GM21717 (cell line): ENCODE measurements around the gene GSTM2.

ENCODE experiments used
- ATAC-seq: cut with Tn5 transposase; IDR thresholded peaks from one replicate; pipeline ENCODE4 v1.9.1; 2021; ENCODE audit warnings: mild to moderate bottlenecking, moderate library complexity; ENCODE audit not compliant: unreplicated experiment

The GSTM2 gene

DNA sequence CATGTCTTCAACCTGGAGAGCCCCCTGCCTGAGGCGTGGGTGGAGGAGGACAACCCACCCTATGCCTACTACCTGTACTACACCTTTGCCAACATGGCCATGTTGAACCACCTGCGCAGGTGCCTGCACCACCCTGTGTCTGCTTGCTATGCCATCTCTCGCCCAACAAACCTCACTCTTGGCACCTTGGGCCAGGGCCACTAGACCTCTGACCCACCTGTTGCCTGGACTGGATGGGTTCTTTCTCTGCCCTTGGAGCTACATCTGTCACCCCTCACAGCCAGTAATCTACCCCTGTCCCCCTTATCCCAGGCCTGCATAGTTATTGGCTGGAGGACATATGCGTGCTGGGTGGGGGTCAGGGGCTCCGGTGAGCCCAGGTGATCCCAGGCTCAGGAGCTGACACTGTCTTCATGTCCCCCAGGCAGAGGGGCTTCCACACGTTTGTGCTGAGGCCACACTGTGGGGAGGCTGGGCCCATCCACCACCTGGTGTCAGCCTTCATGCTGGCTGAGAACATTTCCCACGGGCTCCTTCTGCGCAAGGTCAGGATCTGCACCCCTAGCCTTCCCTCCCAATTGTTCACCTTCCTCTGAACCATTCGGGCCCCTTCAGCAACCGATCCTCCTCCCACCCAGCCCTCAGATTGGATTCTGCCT, 38.4 kb upstream of the GSTM2 start:
- ATAC-seq = no peak

DNA sequence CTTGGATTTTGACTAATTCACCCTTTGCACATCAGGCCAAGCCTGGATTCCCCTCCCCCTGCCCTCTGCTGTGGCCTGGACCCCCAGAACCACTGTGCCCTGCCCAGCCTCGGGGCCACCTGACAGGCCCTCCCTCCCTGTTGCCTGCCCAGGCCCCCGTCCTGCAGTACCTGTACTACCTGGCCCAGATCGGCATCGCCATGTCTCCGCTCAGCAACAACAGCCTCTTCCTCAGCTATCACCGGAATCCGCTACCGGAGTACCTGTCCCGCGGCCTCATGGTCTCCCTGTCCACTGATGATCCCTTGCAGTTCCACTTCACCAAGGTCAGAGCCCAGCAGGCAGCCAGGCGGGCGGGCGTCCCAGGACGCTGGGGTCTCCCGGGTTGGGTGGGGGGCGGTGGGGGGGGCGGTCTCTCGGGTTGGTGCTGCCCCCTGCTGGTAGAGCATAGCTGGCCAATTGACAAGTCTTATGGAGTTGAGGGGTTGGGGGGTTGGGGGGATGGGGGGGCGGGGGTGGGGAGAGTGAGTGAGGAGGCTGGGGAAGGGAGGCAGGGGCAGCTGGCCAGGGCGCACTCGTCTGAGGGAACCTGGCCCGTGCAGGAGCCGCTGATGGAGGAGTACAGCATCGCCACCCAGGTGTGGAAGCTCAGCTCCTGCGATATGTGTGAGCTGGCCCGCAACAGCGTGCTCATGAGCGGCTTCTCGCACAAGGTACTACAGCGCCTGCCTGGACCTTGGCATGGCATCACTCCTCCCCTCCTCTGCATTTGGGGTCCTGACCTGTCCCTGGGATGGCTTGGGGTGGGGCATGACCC, 37.6 kb upstream of the GSTM2 start:
- no peak for ATAC-seq

DNA sequence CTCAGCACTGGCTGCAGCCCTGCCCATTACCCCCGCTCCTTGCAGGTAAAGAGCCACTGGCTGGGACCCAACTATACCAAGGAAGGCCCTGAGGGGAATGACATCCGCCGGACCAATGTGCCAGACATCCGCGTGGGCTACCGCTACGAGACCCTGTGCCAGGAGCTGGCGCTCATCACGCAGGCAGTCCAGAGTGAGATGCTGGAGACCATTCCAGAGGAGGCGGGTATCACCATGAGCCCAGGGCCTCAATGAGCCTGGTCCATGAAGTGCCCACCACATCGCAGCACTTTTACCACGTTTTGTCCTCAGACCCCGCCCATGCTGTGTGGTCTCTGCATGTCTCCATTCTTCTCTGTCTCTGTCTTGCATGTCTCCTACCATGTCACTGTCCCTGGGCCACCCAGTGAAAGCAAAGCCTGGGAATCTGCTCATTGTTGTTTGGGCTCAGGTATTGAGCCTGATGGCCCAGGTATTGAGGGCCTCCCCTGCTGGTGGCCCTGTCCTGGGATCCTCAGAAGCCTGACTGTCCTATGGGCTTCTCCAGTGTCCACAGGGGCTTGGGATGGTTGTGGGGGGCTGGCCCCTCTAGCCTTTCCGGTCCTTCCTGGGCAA, 36.9 kb upstream of the GSTM2 start:
- no peak for ATAC-seq

DNA sequence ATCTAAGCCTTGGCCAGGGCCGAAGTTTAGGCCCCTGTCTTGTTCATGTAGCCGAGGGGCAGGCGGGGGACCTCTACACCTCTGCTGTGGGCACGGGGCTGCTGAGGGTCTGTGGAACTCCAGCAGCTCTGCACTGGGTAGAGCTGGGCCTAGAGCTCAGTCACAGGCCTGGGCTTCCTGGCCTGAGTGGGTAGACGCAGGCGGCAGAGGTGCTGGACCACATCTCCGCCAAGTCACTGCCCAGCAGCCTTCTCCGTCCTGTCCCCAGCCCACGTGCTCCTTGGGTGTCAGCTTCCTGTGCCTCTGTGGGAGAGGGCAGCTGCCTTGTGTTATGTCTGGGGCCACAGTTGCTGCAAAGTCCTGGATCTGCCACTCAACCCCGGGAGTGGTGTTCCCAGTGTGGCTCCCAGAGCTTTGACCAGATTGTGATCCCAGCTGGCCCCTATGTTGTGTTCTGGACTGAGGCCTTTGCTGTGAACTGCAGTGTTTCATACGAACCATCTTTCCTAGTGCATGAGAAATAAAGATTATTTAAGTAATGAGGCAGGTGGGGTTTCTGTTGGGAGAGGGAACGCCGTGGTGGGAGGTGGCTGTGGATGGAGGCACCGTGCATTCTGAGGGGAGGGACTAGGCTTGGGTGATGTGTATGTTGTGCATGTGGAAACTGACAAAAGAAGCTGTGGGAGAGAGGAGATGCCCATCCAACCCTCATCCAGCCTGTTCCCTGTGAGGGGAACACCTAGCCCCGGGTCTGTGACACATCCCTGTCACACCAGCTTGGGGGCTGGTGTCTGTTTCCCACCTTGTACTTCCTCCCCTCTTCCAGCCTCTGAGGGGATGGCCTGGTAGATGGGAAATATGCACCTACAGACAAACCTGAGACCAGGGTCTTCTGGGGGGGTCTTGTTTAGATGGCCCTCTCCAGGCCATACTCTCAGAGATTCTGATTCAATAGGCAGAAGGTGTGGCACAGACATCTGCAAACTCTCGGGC, 36.0 kb upstream of the GSTM2 start:
- ATAC-seq = no peak

DNA sequence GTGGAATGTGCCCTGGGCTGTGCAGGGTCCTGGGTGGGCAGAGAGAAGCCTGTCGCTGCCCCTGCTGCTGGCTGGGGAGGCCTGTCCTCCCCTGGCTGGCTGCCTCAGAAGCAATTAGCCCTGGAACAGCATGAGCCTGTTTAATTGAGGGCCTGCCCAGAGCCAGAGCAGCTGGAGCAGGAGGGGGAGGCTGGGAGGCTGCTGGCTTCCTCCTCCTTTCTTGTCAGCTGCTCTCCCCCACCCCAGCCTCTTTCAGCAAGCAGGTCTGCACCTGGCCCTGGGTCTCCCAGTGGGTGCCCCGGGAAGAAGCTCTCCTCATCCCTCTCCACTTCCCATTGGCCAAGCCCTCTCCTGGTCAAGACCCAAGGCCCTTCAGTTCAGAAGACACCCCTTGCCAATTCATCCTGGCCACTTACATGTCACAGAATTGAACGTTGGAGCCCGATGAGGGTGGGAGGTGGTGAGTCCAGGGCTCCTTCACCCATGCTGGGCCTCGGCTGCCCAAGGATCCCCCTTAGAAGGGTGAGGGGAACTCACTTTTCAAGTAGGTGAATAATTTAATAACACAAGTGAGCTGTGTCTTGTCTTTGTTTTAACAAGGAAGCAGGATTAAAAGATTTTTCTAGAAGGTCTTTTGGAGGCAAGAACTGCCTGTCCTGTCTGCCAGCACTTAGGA, 35.0 kb upstream of the GSTM2 start:
- ATAC-seq = no peak

DNA sequence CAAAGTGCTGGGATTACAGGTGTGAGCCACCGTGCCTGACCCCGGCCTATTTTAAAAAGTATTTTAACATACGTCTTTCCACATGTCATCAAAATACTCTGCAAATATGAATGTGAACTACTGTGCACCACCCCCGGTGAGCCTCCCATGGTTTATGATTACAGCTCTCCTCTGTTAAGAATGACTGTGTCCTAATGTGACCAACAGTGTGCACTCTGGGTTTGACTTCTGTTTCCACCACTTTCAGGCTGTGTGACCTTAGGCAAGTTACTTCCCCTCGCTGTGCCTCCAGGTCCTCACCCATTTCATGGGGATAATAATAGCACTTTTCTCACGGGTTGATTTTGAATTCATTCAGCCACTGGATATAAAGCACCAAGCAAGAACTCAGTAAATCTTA, 33.6 kb upstream of the GSTM2 start:
- ATAC-seq = no peak

DNA sequence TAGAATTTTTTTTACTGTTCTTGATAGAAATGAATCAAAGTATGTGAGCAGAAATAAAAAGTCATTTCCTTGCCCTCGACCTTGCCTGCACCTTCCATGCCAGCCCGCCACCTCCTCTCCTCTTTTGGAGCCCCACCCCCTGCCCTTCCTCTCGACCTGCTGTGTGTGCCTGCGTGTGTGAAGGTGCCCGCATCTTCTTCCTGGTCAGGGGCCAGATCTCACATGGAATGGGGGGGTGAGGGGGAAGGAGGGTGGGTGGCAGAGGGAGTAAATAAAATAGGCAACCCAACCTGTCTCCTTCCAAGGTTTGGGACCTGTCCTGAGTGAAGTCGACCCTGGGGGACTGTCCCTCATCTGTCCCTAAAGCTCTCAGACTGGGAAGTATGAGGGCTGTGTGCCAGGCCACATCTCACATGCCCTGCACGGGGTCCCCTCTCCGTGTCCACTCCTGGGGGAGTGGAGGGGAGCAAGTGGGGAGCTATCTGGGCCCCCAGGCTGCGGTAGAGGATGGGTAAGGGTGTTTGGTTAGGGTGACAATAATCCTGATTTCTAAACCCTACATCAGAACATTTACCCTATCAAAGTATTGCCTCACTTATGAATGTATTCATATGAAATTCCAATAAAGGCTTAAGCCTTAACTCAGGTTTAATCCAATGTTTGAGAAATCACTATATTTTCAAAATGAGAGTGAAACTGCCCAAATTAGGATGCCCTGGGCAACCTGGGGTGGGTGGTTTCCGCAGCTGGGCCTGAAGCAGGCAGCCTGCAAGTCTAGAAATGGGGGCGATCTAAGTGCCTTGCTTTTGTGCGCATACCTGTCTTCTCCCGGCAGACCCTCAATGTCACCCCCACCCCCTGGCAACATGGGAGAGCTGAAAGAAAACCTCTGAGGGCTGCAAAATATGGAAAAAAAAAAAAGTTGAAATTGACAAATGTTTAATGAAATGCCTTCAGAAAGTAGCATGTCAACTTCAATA, 32.8 kb upstream of the GSTM2 start:
- ATAC-seq = no peak

DNA sequence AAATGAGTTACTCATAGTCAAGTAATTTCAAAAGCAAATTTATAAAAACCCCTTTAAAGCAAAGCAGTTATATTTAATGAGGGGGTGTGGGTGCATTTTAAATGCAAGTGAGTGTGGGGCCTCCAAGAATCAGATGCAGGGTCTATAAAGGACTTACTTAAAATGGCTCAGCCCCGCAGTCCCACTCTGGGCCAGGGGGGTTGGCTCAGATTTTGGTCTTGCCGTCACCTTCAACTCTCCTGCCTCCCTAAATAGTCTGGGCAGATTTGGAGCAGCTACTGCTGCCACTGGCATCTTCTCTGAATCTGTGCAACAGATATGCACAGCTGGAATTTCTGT, 32.0 kb upstream of the GSTM2 start:
- no peak for ATAC-seq

DNA sequence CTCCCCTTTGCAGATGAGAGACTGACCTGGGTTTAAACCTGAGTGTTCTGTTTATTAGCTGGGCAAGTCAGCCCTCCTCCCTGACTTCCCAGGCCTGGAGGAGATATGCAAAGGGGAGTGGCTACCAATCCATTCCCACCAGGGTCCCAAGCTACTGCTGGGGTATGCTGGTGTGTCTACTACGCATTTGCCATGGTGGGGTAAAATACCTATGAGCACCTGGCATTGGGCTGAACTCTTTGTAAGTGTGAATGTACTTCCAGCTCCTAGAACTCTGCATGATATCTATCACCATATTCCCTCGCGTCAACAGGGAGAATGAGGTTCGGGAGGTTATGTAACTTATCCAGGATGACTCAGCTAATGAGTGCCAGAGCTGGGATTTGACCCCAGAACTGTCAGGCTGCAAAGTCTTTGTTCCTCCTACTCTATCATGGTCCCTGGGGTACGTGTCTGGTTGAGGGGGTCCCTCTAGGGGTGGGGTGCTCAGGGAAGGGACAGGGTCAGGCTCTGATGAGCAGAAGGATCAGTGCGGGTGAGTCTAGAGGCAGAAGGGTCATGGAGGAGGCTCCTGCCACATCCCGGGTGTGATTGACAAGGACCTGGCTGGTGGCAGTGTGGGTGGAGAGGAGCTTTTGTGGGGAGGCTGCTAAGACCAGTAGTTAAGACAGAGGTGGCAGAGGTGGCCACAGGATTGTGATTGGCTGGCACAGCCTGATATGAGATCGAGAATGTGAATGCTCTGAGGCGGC, 31.5 kb upstream of the GSTM2 start:
- no peak for ATAC-seq

DNA sequence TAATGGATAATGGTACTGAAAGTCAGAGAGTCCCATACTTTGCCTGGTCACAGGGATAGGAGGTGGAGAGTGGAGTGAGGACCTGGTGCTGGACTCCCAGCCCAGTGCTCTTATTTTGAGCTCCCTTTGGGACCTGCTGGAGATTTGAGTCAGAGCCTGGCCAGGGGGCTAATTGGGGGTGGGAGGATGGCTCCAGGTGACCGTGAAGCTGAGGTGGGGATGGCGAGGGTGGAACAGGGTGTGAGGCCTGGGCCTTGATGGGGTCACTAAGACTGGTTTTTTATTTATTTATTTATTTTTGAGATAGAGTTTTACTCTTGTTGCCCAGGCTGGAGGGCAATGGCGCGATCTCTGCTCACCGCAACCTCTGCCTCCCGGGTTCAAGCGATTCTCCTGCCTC, 30.4 kb upstream of the GSTM2 start:
- ATAC-seq = no peak

DNA sequence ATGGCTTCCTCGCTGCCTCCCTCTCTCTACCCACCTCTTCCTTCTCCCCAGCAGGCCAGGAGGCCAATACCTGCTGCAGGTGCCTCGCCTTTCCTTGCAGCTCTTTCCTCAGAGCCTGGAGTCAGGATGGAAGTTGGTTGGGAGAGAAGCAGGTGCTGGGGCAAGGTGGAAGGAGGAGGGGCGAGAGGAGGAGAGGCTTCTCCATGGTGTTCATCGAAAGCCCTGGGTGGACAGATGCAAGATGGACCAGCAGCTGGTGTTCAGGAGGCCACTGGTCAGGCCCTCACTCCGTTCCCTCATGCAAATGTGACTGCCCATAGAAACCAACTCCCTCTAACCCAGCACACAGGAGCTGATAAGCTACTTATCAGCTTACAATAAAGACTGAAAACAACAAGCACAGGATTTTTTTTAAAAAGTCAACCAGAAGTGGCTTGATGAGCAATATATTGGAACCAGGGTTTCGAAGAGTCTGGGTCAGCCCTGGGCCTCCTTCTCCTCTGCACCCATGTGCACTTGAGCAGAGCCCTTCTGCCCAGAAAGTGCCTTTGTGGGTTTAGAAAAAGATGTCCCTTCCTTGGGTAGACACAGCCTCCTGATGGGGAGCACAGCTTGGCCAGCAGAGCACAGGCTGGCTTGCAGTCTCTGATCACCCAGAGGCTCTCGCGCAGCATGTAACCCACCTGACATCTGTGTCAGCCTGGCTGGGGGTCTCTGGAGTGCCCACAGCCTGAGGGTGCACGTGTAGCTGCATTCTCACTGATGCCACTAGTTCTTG, 28.6 kb upstream of the GSTM2 start:
- no peak for ATAC-seq

DNA sequence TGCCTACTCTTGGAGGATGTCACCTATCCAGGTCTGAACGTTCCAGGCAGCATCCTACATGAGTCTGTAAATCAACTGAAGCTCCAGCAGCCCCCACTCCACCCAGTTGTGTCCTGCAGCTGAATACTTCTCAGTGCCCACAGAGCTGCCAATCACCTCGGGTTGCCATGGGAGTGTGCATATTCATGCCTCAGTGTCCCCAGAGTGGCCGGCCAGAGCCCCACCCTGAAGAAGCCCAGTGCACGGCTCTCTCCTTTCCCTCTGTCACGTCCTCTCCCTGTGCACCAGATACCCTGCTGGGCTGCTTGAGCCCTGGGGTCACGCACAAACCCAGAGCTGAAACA, 28.0 kb upstream of the GSTM2 start:
- ATAC-seq = no peak

DNA sequence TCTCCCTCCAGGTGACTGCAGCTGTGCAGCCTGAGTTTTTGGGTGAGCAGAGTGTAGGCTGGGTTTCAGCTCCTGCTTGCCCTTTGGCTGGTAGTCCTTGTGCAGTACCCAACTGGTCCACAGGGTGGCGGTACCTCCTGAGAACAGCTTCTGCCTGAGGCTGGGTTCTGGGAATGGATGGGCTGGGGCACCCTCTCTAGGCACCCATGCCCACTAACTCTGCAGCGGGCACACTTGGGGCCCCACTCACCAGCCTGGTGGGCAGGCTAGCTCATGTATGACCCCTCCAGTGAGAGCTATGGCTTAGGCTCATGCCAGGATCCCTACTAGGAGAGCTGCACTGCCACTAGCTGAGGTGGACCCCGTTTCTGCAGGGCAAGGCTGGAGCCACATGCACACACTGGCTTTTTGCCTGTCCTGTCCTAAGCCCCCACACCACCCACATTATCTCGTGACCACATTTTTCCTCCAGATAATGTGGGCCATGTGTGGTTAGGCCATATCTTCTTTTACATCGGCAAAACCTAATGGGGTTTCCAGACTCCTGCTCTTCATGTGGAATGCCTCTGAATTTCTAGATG, 27.5 kb upstream of the GSTM2 start:
- ATAC-seq = peak; percentile 56

DNA sequence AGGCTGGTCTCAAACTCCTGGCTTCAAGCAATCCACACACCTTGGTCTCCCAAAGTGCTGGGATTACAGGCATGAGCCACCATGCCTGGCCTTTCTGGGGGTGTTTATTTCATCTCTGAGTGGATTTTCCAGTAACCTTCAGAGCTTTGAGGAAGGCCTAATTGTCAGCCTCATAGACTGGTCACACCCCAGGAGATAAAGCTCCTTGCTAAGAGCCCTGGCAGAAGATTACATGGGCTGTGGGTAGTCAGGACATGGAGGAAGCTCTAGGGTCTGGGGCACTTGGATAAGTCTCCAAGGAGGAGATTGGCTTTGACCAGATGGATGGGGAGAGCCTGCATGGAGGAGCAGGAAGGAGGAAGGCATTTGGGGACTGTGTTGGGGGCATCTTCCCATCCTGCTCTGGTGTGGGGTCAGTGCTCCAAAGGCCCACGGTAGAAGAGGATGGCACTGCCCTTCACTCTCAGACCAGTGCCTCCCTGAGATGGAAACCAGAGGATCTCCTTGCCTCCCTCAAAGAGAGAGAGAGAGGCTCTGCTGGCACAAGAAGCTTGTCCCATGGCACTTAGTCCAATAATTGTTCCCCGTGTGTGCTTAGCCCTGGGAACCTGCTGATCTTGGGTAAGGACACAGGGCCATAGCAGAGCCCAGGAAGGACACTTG, 26.6 kb upstream of the GSTM2 start:
- ATAC-seq = no peak

DNA sequence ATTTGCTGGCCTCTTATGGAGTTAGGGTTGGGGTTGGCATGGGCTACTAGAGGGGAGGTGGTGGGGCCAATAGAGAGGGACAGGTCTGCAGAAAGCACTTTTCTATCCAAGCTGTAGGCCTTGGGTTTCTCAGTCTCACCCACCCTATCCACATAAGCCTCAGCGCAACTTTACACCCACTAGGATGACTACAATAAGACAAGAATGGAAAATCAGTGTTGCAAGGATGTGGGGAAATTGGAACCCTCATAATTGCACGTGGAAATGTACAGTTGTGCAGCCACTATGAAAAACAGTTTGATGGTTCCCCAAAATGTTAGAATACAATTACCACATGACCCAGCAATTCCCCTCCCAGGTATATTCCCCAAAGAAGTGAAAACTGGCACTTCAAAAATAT, 26.0 kb upstream of the GSTM2 start:
- no peak for ATAC-seq

DNA sequence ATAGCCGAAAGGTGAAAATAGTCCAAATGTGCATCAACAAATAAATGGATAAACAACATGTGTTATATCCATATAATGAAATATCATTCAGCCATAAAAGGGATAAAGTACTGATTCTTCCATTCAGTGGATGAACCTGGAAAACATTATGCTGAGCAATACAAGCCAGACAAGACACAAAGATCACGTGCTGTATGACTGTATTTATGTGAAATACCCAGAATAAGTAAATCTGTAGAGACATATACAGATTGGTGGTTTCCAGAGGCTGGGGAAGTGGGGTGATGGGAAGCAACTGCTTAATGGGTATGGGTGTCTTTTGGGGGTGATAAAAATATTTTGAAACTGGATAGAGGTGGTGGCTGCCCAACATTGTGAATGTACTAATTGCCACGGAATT, 25.2 kb upstream of the GSTM2 start:
- ATAC-seq = no peak
